NCI-H748 (cell line): Measurements from ENCODE around the gene SPHK1.

ENCODE experiments used
- DNase-seq: peaks from one replicate; lab custom pipeline; 2025; ENCODE audit not compliant: unreplicated experiment; lab: John Stamatoyannopoulos, UW

SPHK1 gene

DNA sequence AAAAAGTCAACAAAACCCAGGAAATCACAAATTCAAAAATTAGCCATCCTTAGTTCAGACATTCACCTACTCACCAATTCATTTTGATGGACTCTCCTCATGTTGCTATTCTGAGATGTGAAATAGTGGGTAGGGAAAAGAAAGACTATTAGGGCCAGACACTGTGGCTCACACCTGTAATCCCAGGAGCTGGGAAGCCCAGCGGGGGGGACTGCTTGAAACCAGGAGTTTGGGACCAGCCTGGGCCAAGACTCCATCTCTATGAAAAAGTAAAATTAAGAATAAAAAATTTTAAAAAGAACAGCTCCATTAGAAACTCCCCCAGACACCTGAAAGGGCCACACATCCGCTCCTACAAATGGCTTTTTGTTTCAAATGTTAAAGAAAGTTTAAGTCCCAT, 47.1 kb downstream of the SPHK1 start:
- DNase-seq: no peak

DNA sequence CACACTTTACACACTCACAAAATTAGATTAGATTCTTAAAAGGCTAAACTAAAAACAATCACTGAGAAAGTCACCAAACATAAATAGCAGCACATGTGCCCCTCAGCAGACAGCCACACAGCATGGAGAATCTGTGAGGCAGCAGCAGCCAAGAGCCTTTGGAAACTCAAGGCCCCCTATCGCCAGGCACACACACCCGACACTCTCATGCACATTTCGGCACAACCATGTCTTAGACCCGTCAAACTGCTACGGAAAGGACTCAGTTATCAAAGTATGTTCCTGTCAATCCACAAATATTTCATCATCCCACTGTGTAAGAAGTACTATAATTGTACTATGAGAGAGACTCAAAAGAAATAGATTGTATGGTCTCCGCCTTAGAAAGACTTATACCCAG, 47.6 kb downstream of the SPHK1 start:
- DNase-seq: no peak

DNA sequence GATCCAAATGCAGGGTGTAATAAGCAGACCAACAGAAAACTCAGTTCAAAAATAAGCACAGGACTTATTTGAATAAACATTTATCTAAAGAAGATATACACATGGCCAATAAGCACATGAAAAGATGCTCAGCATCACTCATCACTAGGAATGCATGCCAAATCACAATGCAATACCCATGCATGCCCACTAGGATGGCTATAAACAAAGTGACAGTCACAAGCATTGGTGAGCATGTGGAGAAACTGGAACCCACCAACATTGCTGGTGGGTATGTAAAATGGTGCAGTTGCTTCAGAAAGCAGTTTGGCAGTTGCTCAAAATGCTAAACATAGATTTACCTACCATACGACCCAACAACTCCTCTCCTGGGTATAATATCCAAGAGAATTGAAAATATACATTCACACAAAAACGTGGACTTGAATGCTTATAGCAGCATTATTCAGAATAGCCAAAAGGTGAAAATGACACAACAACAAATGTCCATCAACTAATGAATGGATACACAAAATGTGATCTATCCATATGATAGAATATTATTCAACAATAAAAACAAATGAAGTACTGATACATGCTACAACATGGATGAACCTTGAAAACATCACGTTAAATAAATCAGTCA, 48.4 kb downstream of the SPHK1 start:
- DNase-seq: no peak

DNA sequence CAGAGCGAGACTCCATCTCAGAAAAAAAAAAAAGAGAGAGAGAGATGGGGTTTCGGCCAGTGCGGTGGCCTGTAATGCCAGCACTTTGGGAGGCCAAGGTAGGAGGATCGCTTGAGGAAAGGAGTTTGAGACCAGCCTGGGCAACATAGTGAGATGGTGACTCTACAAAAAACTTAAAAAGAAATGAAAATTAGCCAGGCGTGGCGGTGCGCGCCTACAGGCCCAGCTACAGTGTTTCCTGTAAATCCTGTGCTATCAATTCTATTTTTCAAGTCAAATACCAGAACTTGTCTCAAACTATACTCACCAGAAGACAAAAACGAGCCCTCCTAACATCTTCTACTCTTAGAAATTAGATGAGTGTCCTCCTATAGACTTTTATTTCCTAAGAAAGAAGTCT, 49.3 kb downstream of the SPHK1 start:
- DNase-seq: no peak

DNA sequence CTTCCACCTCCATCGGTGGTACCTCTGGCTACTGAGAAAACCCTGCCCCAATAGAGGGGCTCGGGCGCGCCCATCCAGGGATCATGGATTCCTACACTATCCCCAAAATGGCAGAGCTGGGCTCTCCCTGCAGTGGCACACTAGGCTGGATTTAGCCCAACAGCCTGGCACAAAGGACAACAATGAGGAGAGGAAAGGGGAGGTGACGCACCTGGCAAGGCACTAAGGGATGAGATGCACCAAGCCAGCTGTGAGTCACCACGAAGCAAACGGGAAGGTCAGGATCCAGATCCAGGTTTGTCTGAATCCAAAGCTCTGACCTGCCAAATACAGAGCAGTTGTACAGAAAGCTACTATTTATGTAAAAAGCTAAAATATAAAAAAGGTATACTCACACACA, 50.5 kb downstream of the SPHK1 start:
- DNase-seq: no peak

DNA sequence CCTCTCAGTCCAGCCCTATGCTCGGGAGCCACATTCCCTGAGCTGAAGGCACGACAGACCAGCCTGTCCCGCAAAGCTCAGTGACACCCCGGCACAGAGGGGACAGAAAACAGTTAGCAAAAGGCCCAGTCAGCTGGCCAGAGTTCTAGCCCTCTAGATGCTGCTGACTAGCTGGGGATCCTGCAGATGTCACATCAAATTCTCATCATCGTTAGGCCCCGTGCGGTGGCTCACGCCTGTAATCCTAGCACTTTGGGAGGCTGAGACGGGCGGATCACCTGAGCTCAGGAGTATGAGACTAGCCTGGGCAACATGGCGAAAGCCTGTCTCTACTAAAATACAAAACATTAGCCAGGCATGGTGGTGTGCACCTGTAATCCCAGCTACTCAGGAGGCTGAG, 51.3 kb downstream of the SPHK1 start:
- no peak for DNase-seq
